GM12875 (cell line): ENCODE results near the gene UQCC2.

Experiments used
- H3K4me3 ChIP-seq: one replicate; pipeline ENCODE4 v1.5.1; 2011; ENCODE audit warnings: low read depth, low read length, control low read depth
- CTCF ChIP-seq: IDR thresholded peaks from 2 replicates; pipeline ENCODE4 v1.5.1; 2011; ENCODE audit warnings: low read depth, mild to moderate bottlenecking, control low read depth, inconsistent platforms, low read length, moderate library complexity, borderline replicate concordance; ENCODE audit not compliant: insufficient read depth

UQCC2 gene

GRCh38 chr6:33711140-33712129 lies at the start of gene UQCC2:
UQCC2 (minus strand) TSS chr6:33711700; CDS start chr6:33711686, 14 bp downstream.
- peak; percentile 60 for TF ChIP-seq CTCF
- peak within 1 kb of the TSS; percentile 68 for H3K4me3 ChIP-seq

- no peak overlapping the region for H3K4me3 ChIP-seq
- no peak for TF ChIP-seq CTCF
Observed at GRCh38 chr6:33759887-33760629, 48.6 kb upstream of the UQCC2 start.

- no peak for TF ChIP-seq CTCF
- H3K4me3 ChIP-seq = no peak overlapping the region
Observed at GRCh38 chr6:33758815-33759216, 47.3 kb upstream of the UQCC2 start.

GRCh38 chr6:33757906-33758305 lies 46.4 kb upstream of the UQCC2 start:
- H3K4me3 ChIP-seq = no peak overlapping the region
- no peak for TF ChIP-seq CTCF

- no peak overlapping the region for H3K4me3 ChIP-seq
- TF ChIP-seq CTCF = no peak
Observed at GRCh38 chr6:33757113-33757512, 45.6 kb upstream of the UQCC2 start.

- no peak for TF ChIP-seq CTCF
Observed at GRCh38 chr6:33756211-33756954, 44.9 kb upstream of the UQCC2 start.

More at GRCh38 chr6:33756211-33756954, 44.9 kb upstream of the UQCC2 start:
- no peak overlapping the region for H3K4me3 ChIP-seq
